Ishikawa (cell line): ENCODE data around the gene LPP.

Experiments used
- CEBPB ChIP-seq: IDR thresholded peaks from 2 replicates; pipeline ENCODE4 v1.6.1; 2012
- CREB1 ChIP-seq: IDR thresholded peaks from 2 replicates; pipeline ENCODE4 v1.6.1; 2012; ENCODE audit warnings: low read depth
- EGR1 ChIP-seq: IDR thresholded peaks from 2 replicates; pipeline ENCODE4 v1.6.1; 2012
- RAD21 ChIP-seq: IDR thresholded peaks from 2 replicates; pipeline ENCODE4 v1.6.1; 2012; ENCODE audit warnings: low read depth
- YY1 ChIP-seq: IDR thresholded peaks from 2 replicates; pipeline ENCODE4 v1.6.1; 2012; ENCODE audit warnings: low read depth
- TF ChIP-seq, protein P1 (sequence below): IDR thresholded peaks from 2 replicates; pipeline ENCODE4 v1.6.1; 2012
- TF ChIP-seq, protein P2 (sequence below): IDR thresholded peaks from 2 replicates; pipeline ENCODE4 v1.6.1; 2012; ENCODE audit warnings: low read depth, mild to moderate bottlenecking

DNA sequence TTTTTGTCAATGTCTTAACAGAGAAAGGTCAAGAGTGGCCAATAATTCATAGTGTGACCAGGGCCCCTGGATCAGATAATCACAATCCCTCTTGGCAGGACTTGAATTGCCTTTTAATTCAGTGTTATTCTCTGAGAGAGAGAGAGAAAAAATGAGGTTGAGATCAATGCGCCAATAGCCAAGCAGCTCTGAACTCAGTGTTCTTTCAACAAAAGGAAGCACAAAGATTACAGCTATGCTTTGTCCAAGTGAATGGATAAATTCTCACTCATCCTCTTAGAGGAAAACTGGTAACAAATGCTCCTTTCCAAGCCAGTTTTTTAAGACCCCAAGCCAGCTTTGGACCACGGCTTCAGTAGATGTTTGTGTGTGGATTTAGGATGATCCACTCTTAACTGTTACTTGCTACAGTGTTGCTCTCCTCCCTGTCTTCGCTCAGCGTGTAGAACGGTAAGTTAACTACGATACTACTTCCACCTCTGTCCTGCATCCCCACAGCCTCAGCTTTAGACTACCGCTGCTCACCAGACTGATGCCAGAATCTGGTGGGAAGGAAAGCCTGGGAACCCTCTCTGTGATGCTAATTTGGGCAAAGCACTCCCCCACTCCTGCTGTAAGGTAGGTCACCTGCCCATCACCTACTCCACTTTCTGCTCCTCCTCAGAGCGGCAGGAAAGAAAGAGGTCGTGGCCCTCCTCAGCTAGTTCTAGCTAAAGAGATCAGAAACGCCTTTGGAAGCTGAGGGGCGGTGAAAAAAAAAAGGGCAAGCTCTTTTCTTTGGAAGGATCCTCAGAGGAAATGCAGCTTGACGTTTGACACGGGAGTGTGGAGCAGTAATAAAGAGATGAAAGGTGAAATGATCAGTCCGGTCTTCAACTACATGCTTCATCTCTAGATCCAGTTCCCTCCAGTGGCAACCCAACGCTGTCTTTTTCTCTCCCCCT, 46.8 kb upstream of the LPP start:
- TF ChIP-seq CREB1 (no peak), CEBPB (no peak), RAD21 (no peak), YY1 (no peak), EGR1 (no peak)
- TF ChIP-seq, protein P1, sequence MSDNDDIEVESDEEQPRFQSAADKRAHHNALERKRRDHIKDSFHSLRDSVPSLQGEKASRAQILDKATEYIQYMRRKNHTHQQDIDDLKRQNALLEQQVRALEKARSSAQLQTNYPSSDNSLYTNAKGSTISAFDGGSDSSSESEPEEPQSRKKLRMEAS: no peak
- TF ChIP-seq, protein P2, sequence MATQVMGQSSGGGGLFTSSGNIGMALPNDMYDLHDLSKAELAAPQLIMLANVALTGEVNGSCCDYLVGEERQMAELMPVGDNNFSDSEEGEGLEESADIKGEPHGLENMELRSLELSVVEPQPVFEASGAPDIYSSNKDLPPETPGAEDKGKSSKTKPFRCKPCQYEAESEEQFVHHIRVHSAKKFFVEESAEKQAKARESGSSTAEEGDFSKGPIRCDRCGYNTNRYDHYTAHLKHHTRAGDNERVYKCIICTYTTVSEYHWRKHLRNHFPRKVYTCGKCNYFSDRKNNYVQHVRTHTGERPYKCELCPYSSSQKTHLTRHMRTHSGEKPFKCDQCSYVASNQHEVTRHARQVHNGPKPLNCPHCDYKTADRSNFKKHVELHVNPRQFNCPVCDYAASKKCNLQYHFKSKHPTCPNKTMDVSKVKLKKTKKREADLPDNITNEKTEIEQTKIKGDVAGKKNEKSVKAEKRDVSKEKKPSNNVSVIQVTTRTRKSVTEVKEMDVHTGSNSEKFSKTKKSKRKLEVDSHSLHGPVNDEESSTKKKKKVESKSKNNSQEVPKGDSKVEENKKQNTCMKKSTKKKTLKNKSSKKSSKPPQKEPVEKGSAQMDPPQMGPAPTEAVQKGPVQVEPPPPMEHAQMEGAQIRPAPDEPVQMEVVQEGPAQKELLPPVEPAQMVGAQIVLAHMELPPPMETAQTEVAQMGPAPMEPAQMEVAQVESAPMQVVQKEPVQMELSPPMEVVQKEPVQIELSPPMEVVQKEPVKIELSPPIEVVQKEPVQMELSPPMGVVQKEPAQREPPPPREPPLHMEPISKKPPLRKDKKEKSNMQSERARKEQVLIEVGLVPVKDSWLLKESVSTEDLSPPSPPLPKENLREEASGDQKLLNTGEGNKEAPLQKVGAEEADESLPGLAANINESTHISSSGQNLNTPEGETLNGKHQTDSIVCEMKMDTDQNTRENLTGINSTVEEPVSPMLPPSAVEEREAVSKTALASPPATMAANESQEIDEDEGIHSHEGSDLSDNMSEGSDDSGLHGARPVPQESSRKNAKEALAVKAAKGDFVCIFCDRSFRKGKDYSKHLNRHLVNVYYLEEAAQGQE: no peak
